ENCODE data around the gene PXDN.

Gene PXDN

DNA sequence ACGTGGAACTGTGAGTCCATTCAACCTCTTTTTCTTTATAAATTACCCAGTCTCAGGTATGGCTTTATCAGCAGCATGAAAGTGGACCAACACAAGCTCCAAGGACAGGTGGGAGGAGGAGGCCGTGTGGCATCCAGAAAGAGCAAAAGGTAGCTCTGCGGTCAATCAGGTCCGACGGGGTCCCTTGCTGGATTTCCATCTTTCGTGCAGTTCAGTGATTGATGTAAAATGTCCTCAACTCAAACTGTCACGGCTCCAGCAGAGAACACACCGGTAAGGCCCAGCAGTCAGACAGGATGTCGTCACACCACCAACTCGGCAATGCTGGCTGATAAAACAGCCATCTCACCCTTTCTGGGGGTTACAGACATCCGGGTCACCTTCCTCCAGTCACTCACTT, 123.3 kb downstream of the PXDN start:
- WGBS, 2 experiments (ENCODE audit: insufficient coverage in 2 of 2): 93 to 97% methylated on average over 10 to 11 of the region's 11 CpGs
- H3K36me3 ChIP-seq (ENCODE audit: control insufficient read depth, insufficient read depth, low read length): no peaks in the 10 kb centered on the region
- no peak overlapping the region for H3K27ac ChIP-seq (ENCODE audit: low read depth, low read length, severe bottlenecking)
- no peak overlapping the region for H3K4me3 ChIP-seq (ENCODE audit: extremely low read depth, insufficient read depth, low read length, poor library complexity, severe bottlenecking)
- peaks cover 11% of the 10 kb centered on the region for H3K4me1 ChIP-seq (ENCODE audit: control insufficient read depth, insufficient read depth, low read length, poor library complexity, severe bottlenecking)
- peaks cover 5% of the 10 kb centered on the region for H3K9me3 ChIP-seq (ENCODE audit: control insufficient read depth, low read length)

GRCh38 chr2:1620081-1620480, 124.2 kb downstream of the PXDN start:
- Histone ChIP-seq H3K27ac (ENCODE audit: low read depth, low read length, severe bottlenecking) (no peak overlapping the region), H3K9me3 (ENCODE audit: control insufficient read depth, low read length) (peaks cover 5% of the 10 kb centered on the region)

DNA sequence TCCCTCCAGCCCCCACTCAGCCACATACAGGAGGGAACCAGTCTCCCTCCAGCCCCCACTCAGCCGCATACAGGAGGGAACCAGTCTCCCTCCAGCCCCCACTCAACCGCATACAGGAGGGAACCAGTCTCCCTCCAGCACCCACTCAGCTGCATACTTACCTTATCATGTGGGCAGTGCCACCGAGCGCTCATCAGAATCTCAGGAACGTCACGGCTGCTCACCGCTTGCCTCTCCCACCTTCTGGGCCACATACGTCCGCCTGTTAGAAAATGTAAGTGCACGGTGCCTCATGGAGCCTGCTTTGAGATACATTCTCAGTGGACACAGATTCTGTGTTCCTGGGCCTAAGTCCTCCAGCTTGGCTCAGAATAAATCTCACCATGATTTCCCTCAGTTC, 124.8 kb downstream of the PXDN start:
- Histone ChIP-seq H3K4me3 (ENCODE audit: extremely low read depth, insufficient read depth, low read length, poor library complexity, severe bottlenecking) (no peak overlapping the region), H3K9me3 (ENCODE audit: control insufficient read depth, low read length) (peaks cover 5% of the 10 kb centered on the region), H3K4me1 (ENCODE audit: control insufficient read depth, insufficient read depth, low read length, poor library complexity, severe bottlenecking) (peaks cover 4% of the 10 kb centered on the region), H3K36me3 (ENCODE audit: control insufficient read depth, insufficient read depth, low read length) (no peaks in the 10 kb centered on the region), H3K27ac (ENCODE audit: low read depth, low read length, severe bottlenecking) (no peak overlapping the region)
- 95 to 96% methylated on average over 8 of the region's 10 CpGs for WGBS, 2 experiments (ENCODE audit: insufficient coverage in 2 of 2)

More at GRCh38 chr2:1620081-1620480, 124.2 kb downstream of the PXDN start:
- WGBS, 2 experiments (ENCODE audit: insufficient coverage in 2 of 2): 91 to 97% methylated on average over 9 to 10 of the region's 11 CpGs
- Histone ChIP-seq H3K4me1 (ENCODE audit: control insufficient read depth, insufficient read depth, low read length, poor library complexity, severe bottlenecking) (peaks cover 1% of the 10 kb centered on the region), H3K4me3 (ENCODE audit: extremely low read depth, insufficient read depth, low read length, poor library complexity, severe bottlenecking) (no peak overlapping the region), H3K36me3 (ENCODE audit: control insufficient read depth, insufficient read depth, low read length) (no peaks in the 10 kb centered on the region)

DNA sequence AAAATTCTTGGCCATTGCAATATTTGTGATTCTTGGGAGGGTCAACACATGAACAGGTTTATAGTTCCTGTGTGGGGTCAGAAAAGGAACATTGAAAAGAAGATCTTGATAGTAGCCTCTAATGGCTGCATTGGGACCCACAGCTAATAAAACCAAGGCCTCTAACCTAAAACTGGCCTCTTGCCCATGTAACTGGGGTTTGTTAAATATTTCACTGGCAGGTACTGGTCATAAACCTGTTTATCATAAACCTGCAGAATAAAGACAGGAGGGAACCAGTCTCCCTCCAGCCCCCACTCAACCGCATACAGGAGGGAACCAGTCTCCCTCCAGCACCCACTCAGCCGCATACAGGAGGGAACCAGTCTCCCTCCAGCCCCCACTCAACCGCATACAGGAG, 125.3 kb downstream of the PXDN start:
- peaks cover 7% of the 10 kb centered on the region for H3K4me1 ChIP-seq (ENCODE audit: control insufficient read depth, insufficient read depth, low read length, poor library complexity, severe bottlenecking)
- no peak overlapping the region for H3K4me3 ChIP-seq (ENCODE audit: extremely low read depth, insufficient read depth, low read length, poor library complexity, severe bottlenecking)
- no peak overlapping the region for H3K27ac ChIP-seq (ENCODE audit: low read depth, low read length, severe bottlenecking)
- H3K36me3 ChIP-seq (ENCODE audit: control insufficient read depth, insufficient read depth, low read length): no peaks in the 10 kb centered on the region
- WGBS, 2 experiments (ENCODE audit: insufficient coverage in 2 of 2): no CpG with 5 or more reads among the region's 3 CpGs
- H3K9me3 ChIP-seq (ENCODE audit: control insufficient read depth, low read length): peaks cover 5% of the 10 kb centered on the region

GRCh38 chr2:1618191-1618961, 125.9 kb downstream of the PXDN start:
- H3K27ac ChIP-seq (ENCODE audit: low read depth, low read length, severe bottlenecking): no peak overlapping the region
- H3K4me1 ChIP-seq (ENCODE audit: control insufficient read depth, insufficient read depth, low read length, poor library complexity, severe bottlenecking): peaks cover 10% of the 10 kb centered on the region
- no peak overlapping the region for H3K4me3 ChIP-seq (ENCODE audit: extremely low read depth, insufficient read depth, low read length, poor library complexity, severe bottlenecking)
- 95 to 96% methylated on average over 15 to 16 of the region's 20 CpGs for WGBS, 2 experiments (ENCODE audit: insufficient coverage in 2 of 2)
- H3K9me3 ChIP-seq (ENCODE audit: control insufficient read depth, low read length): peaks cover 5% of the 10 kb centered on the region
- H3K36me3 ChIP-seq (ENCODE audit: control insufficient read depth, insufficient read depth, low read length): no peaks in the 10 kb centered on the region

DNA sequence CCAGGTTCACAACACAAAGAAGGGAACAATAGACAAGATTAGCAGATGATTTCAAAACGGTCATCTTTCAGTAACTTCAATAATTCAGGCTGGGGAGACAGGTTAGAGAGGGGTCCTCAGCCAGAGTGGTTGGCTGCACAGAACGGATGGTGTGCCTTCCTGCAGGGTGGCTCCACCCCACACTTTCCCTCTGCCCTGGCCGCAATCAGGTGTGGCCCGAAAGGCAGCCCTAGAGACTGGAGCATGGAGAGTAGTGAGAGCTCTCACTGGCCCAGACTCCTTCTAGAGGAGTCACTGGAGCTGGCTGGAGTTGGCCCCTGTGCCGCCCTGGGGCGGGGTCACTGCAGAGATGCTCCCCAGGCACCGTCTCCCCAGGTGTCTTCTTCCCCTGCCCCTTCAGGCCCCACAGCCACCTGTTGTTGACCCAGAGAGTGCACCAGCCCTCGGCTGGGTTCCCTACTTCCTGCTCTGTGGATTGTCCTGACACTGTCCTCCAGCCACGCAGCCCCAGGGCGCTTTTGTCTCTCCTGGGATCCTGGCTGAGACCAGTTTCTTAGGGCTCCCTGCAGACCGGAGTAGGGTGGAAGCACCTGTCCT, 126.8 kb downstream of the PXDN start:
- no peak overlapping the region for H3K4me3 ChIP-seq (ENCODE audit: extremely low read depth, insufficient read depth, low read length, poor library complexity, severe bottlenecking)
- peaks cover 5% of the 10 kb centered on the region for H3K9me3 ChIP-seq (ENCODE audit: control insufficient read depth, low read length)
- no peak overlapping the region for H3K27ac ChIP-seq (ENCODE audit: low read depth, low read length, severe bottlenecking)
- H3K36me3 ChIP-seq (ENCODE audit: control insufficient read depth, insufficient read depth, low read length): no peaks in the 10 kb centered on the region
- 76 to 85% methylated on average over 10 to 11 of the region's 11 CpGs for WGBS, 2 experiments (ENCODE audit: insufficient coverage in 2 of 2)
- peaks cover 10% of the 10 kb centered on the region for H3K4me1 ChIP-seq (ENCODE audit: control insufficient read depth, insufficient read depth, low read length, poor library complexity, severe bottlenecking)

- Histone ChIP-seq H3K9me3 (ENCODE audit: control insufficient read depth, low read length) (no peaks in the 10 kb centered on the region), H3K36me3 (ENCODE audit: control insufficient read depth, insufficient read depth, low read length) (no peaks in the 10 kb centered on the region), H3K27ac (ENCODE audit: low read depth, low read length, severe bottlenecking) (no peak overlapping the region), H3K4me3 (ENCODE audit: extremely low read depth, insufficient read depth, low read length, poor library complexity, severe bottlenecking) (no peak overlapping the region), H3K4me1 (ENCODE audit: control insufficient read depth, insufficient read depth, low read length, poor library complexity, severe bottlenecking) (peaks cover 10% of the 10 kb centered on the region)
- WGBS, 2 experiments (ENCODE audit: insufficient coverage in 2 of 2): 67 to 76% methylated on average over 8 of the region's 10 CpGs
Observed at GRCh38 chr2:1614564-1614963, 129.8 kb downstream of the PXDN start.

DNA sequence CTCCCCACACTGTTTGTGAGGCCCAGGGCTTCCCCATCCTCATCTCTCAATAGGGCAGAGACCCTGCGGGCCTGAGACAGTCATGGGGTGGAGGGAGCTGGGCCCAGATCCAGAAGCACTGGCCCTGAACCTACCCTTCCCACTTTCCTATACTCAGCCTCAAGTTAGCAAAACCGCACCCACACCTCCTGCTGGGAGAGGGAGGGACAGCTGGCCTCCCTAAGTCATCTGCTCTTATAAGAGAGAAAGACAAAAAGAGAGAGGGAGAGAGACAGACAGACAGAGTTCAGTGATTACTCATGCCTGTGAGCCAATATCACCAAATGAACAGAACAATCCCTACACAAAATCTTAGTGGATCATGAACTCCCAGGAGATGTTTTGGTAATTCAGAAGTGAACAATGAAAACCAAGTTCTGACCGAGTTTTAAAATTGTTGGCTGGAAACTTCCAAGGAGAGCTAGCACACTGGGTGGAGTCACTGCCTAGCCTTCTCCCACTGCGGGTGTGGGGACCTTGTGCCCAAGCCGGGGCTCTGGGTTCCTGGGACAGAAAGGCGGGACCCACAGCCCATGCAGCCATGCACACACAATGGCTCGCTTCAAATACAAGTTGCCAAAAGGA, 130.5 kb downstream of the PXDN start:
- Histone ChIP-seq H3K4me1 (ENCODE audit: control insufficient read depth, insufficient read depth, low read length, poor library complexity, severe bottlenecking) (peaks cover 10% of the 10 kb centered on the region), H3K27ac (ENCODE audit: low read depth, low read length, severe bottlenecking) (no peak overlapping the region), H3K4me3 (ENCODE audit: extremely low read depth, insufficient read depth, low read length, poor library complexity, severe bottlenecking) (no peak overlapping the region), H3K9me3 (ENCODE audit: control insufficient read depth, low read length) (no peaks in the 10 kb centered on the region), H3K36me3 (ENCODE audit: control insufficient read depth, insufficient read depth, low read length) (no peaks in the 10 kb centered on the region)
- 65 to 75% methylated on average over 2 to 3 of the region's 7 CpGs for WGBS, 2 experiments (ENCODE audit: insufficient coverage in 2 of 2)

DNA sequence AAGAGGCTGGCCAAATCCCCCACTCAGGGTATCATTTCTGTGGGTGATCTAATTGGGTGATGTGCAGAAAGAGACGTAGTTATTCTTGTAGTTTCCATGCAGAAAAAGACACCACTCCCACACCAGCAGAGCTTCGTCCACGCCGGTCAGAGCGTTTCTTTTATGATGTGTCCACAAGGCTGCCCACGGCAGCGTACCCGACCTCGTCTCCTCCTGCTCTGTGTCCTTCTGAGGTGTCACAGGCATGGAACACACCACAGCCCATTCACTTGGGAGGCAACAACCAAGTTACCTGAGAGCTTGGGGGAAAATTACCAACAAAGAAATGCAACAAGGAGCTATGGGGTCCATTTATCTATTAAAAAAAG, 131.3 kb downstream of the PXDN start:
- 98 to 100% methylated on average over 7 to 8 of the region's 9 CpGs for WGBS, 2 experiments (ENCODE audit: insufficient coverage in 2 of 2)
- Histone ChIP-seq H3K9me3 (ENCODE audit: control insufficient read depth, low read length) (no peaks in the 10 kb centered on the region), H3K36me3 (ENCODE audit: control insufficient read depth, insufficient read depth, low read length) (no peaks in the 10 kb centered on the region), H3K4me1 (ENCODE audit: control insufficient read depth, insufficient read depth, low read length, poor library complexity, severe bottlenecking) (peaks cover 10% of the 10 kb centered on the region), H3K27ac (ENCODE audit: low read depth, low read length, severe bottlenecking) (no peak overlapping the region), H3K4me3 (ENCODE audit: extremely low read depth, insufficient read depth, low read length, poor library complexity, severe bottlenecking) (no peak overlapping the region)

DNA sequence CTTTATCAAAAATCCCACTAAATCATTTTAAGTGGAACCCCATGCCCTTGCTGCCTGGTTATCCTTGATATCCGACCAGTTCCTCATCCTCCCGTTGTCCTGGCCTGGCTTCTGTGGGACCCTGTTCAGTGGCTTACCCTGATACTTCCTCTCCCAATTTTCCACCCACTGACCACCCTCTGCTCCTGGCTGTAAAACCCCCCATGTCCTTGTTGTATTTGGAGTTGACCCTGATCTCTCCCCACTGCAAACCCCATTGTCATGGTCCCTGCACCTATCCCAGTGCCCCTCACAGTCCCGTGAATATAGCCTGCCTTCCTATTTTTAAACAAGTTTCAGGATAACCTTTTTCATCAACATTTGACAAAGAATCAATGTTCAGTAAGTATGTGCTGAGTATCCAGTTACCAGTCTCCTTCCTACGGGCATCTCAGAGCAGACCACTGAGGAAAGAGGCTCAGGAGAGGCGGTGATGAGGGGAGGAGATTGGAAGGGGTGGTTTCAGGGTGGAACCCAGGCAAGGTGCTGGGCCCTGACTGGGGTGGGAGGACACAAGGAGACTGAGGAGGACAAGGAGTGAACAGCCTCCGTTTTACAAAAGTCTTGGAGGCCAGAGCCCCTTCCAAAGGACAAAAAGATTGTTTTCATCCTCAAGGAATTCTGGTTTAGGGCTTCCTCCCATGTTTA, 131.8 kb downstream of the PXDN start:
- Histone ChIP-seq H3K9me3 (ENCODE audit: control insufficient read depth, low read length) (no peaks in the 10 kb centered on the region), H3K4me1 (ENCODE audit: control insufficient read depth, insufficient read depth, low read length, poor library complexity, severe bottlenecking) (peaks cover 10% of the 10 kb centered on the region), H3K27ac (ENCODE audit: low read depth, low read length, severe bottlenecking) (no peak overlapping the region), H3K4me3 (ENCODE audit: extremely low read depth, insufficient read depth, low read length, poor library complexity, severe bottlenecking) (no peak overlapping the region), H3K36me3 (ENCODE audit: control insufficient read depth, insufficient read depth, low read length) (no peaks in the 10 kb centered on the region)
- 97 to 100% methylated on average over 4 to 5 of the region's 6 CpGs for WGBS, 2 experiments (ENCODE audit: insufficient coverage in 2 of 2)
